ENCODE results near the gene TJP3.

Gene TJP3

DNA sequence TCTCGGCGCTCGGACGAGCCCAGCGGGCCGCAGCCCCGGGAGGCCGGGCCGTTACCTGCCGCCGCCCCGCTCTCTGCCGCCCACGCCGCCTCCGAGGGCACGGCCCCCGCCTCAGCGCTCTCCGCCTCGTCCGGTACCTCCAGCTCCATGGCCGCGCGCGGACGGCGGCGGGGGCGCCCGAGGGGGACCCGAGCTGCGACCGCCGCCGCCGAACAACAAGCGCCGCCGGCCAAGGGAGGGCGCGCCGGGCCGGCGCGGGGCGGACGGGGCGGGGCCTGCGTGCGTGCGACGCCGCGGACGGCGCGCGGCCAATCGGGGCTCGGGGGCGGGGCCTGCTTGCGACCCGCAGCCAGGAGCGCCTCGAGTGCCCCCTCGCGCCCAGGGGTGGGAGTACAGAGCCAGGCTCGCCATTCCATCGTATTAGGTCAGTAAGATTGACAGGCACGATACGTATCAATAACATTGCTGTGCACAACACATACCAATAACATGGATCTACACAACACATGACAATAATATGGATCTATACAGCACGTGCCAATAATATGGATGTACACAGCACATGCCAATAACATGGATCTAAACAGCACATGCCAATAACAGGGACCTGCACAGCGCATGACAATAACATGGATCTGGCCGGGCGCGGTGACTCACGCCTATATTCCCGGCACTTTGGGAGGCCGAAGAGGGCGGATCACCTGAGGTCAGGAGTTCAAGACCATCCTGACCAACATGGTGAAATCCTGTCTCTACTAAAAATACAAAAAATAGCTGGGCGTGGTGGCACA is 7.7 kb upstream of the TJP3 start, which contains the start of gene PIP5K1C:
PIP5K1C (minus strand) TSS at position 227 of the 791 bp plus-strand sequence; CDS start at position 149, 78 bp downstream.
- Mint-ChIP-seq H3K9me3 (no peaks in the 10 kb centered on the region), H3K27me3 (no peaks in the 10 kb centered on the region), H3K4me3 (peak within 1 kb of the TSS; percentile 89), H3K36me3 (peaks cover 1% of the 10 kb centered on the region), H3K4me1 (peaks cover 27% of the 10 kb centered on the region), H3K27ac (peak within 1 kb of the TSS; percentile 38)
- DNase-seq (ENCODE audit: low spot score in 2 of 2) (peak; percentile 94 to 98), ATAC-seq (ENCODE audit: low read depth) (peak; percentile 94)

DNA sequence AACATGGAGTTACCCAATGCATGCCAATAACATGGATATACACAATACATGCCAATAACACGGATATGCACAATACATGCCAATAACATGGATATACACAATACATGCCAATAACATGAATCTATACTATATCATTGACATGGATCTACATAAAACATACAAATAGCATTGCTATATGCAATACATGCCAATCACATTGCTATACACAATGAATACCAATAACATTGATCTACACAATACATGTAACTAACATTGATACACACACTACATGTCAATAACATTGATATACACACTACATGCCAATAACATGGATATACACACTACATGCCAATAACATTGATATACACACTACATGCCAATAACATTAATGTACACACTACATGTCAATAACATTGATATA is 7.0 kb upstream of the TJP3 start:
- no peak overlapping the region for H3K27ac Mint-ChIP-seq
- ATAC-seq (ENCODE audit: low read depth) (no peak), DNase-seq (ENCODE audit: low spot score in 2 of 2) (no peak)
- peaks cover 1% of the 10 kb centered on the region for H3K27me3 Mint-ChIP-seq
- H3K4me3 Mint-ChIP-seq: no peak overlapping the region
- H3K36me3 Mint-ChIP-seq: peaks cover 1% of the 10 kb centered on the region
- H3K9me3 Mint-ChIP-seq: no peaks in the 10 kb centered on the region
- H3K4me1 Mint-ChIP-seq: peaks cover 25% of the 10 kb centered on the region

DNA sequence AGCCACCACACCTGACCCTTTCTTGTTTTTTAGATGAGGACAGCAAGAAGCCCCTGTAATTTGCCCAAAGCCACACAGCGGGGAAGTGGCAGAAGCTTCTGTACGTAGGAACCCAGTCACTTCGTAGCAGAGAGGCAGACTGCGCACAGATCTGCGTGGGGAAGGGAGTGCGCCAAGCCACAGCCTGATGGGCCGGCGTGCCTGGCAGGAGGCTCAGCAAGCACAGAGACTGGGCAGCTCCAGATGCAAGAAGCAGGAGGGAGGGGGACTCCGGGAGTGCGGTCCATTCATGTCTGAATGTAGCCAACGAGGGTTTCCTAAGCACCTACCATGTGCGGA is 347 bp upstream of the TJP3 start:
- no peaks in the 10 kb centered on the region for H3K36me3 Mint-ChIP-seq
- H3K9me3 Mint-ChIP-seq: no peaks in the 10 kb centered on the region
- peaks cover 5% of the 10 kb centered on the region for H3K27me3 Mint-ChIP-seq
- no peaks in the 10 kb centered on the region for H3K4me1 Mint-ChIP-seq
- H3K27ac Mint-ChIP-seq: no peak overlapping the region
- ATAC-seq (ENCODE audit: low read depth) (no peak), DNase-seq (ENCODE audit: low spot score in 2 of 2) (no peak)
- H3K4me3 Mint-ChIP-seq: no peak overlapping the region

DNA sequence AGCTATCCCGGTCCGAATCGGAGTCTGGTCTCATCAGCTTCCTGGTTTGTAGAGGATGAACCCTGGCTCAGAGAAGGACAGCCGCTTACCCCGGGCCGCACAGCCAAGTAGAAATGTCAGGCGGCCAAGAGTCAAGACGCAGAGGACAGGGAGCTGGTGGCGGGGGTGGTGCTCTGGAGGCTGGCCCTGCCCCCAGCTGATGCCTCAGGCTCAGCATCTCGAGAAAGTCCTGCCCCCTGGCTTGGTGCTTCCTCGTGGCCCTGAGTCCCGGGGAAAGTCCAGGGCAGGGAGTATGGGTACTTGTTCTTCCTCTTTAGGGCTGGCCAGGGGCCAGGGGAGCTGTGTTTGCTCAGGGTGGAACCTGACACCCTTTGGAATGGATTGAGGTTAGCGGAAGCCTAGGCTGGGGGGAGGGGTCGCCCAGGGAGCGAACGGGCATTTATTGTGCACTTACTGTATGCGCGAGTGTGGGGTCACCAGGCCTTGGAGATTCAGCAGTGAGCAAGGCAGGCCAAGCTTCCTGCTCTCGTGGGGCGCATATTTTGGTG is 2.2 kb downstream of the TJP3 start:
- no peaks in the 10 kb centered on the region for H3K36me3 Mint-ChIP-seq
- ATAC-seq (ENCODE audit: low read depth) (peak; percentile 31), DNase-seq (ENCODE audit: low spot score in 2 of 2) (no peak)
- H3K27ac Mint-ChIP-seq: no peak overlapping the region
- no peaks in the 10 kb centered on the region for H3K9me3 Mint-ChIP-seq
- no peak overlapping the region for H3K4me3 Mint-ChIP-seq
- peaks cover 5% of the 10 kb centered on the region for H3K27me3 Mint-ChIP-seq
- H3K4me1 Mint-ChIP-seq: no peaks in the 10 kb centered on the region

DNA sequence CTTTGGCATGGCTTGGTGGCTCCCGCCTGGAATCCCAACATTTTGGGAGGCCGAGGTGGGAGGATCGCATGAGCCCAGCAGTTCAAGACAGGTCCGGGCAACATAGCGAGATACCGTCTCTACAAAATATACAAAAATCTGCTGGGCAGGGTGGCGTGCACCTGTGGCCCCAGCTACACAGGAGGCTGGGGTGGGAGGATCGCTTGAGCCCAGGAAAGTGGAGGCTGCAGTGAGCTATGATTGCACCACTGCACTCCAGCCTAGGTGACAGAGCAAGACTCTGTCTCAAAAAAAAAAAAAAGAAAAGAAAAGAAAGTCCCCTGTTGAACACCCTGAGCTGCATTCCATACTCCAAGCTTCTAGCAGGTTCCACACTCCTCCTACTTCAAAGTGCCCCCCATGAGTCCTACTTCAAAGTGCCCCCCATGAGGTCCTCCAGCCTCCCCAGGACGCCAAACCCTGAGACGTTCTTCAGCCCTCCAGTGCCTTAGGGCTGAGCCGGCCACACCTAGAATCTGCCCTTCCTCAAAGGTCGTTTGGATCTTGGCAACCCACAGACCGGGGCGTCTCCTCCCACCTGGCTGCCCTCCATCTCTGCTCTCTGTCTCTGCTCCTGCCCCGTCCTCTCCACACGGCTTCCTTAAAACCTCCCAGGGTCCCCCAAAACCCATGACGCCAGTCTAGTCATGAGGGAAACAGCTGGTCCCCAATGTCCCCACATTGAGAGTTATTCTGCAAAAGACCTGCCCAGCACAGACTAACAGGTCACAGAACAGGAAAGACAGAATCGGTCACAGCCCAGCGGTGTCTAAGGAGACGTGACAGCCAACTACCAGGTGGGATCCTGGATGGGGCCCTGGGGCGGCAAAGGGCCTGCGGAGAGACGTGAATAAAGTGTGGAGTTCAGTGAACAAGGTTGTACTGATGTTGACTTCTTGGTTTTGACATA is 4.8 kb downstream of the TJP3 start:
- peaks cover 2% of the 10 kb centered on the region for H3K27me3 Mint-ChIP-seq
- H3K27ac Mint-ChIP-seq: no peak overlapping the region
- no peaks in the 10 kb centered on the region for H3K4me1 Mint-ChIP-seq
- no peak overlapping the region for H3K4me3 Mint-ChIP-seq
- ATAC-seq (ENCODE audit: low read depth) (peak; percentile 14), DNase-seq (ENCODE audit: low spot score in 2 of 2) (no peak)
- no peaks in the 10 kb centered on the region for H3K9me3 Mint-ChIP-seq
- H3K36me3 Mint-ChIP-seq: no peaks in the 10 kb centered on the region

DNA sequence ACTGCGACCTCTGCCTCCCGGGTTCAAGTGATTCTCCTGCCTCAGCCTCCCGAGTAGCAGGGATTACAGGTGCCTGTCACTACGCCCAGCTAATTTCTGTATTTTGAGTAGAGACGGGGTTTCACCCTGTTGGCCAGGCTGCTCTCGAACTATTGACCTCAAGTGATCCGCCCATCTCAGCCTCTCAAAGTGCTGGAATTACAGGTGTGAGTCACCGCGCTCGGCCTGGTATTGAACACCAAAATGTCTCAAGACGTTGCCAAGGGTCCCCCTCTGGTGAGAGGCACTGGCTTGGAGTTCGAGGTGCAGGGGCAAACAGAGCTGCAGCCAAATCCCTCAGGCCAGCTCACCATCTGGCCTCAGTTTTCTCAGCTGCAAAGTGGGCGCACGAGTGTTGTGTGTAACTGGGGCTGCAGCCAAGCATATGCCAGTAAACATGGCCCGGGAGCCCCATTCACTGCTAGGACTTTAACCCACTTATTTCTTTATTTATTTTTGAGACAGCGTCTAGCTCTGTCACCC is 8.0 kb downstream of the TJP3 start:
- peaks cover 4% of the 10 kb centered on the region for H3K27me3 Mint-ChIP-seq
- no peaks in the 10 kb centered on the region for H3K9me3 Mint-ChIP-seq
- no peak overlapping the region for H3K4me3 Mint-ChIP-seq
- no peaks in the 10 kb centered on the region for H3K36me3 Mint-ChIP-seq
- no peak for ATAC-seq (ENCODE audit: low read depth)
- no peak for DNase-seq (ENCODE audit: low spot score in 2 of 2)
- H3K4me1 Mint-ChIP-seq: no peaks in the 10 kb centered on the region
- no peak overlapping the region for H3K27ac Mint-ChIP-seq

DNA sequence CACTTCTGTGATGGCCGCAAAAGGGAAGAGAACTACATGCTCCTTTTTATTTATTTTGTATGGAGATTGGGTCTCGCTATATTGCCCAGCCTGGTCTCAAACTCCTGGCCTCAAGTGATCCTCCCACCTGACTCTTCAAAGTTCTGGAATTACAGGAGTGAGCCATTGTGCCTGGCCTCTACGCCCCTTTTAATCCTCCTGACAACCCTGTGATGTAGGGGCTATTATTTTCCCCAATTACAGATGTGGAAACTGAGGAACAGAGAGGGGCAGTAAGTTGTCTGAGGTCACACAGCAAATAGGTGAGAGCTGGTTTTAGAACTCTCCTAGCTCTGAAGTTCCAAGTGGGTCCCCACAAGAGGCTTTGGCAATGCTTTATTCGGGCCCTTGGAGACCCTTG is 11.7 kb downstream of the TJP3 start:
- no peak overlapping the region for H3K4me3 Mint-ChIP-seq
- H3K27ac Mint-ChIP-seq: no peak overlapping the region
- peaks cover 8% of the 10 kb centered on the region for H3K27me3 Mint-ChIP-seq
- peaks cover 5% of the 10 kb centered on the region for H3K4me1 Mint-ChIP-seq
- no peaks in the 10 kb centered on the region for H3K9me3 Mint-ChIP-seq
- ATAC-seq (ENCODE audit: low read depth) (no peak), DNase-seq (ENCODE audit: low spot score in 2 of 2) (no peak)
- H3K36me3 Mint-ChIP-seq: no peaks in the 10 kb centered on the region

DNA sequence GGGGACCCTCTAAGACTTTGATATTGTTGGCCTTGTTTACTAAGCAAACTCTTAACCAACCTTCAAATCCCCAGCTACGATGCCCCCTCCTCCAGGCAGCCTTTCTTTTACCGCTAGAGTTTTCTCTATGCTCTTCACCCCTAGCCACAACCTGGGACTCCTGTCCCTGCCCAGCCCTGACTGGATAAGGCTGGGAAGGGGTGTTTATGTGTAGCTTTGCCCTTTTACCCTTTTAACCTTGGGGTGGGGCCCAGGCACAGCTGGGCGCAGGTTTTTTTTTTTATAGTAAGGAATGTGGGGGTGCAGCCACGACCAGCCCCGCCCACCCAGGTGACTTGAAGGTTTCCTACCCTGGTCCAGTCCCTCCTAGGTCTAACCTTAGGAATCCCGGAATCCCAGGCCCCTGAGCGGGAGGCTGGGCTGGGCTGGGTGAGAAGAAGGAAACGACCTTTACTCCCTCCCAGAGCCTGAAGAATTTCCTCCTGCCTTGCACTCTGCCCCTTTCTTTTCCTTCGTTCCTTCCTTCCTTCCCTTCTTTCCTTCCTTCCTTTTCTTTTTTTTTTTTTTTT is 12.2 kb downstream of the TJP3 start:
- DNase-seq (ENCODE audit: low spot score in 2 of 2) (no peak), ATAC-seq (ENCODE audit: low read depth) (no peak)
- Mint-ChIP-seq H3K4me3 (no peak overlapping the region), H3K27ac (no peak overlapping the region), H3K27me3 (peaks cover 8% of the 10 kb centered on the region), H3K9me3 (no peaks in the 10 kb centered on the region), H3K4me1 (peaks cover 5% of the 10 kb centered on the region), H3K36me3 (no peaks in the 10 kb centered on the region)

DNA sequence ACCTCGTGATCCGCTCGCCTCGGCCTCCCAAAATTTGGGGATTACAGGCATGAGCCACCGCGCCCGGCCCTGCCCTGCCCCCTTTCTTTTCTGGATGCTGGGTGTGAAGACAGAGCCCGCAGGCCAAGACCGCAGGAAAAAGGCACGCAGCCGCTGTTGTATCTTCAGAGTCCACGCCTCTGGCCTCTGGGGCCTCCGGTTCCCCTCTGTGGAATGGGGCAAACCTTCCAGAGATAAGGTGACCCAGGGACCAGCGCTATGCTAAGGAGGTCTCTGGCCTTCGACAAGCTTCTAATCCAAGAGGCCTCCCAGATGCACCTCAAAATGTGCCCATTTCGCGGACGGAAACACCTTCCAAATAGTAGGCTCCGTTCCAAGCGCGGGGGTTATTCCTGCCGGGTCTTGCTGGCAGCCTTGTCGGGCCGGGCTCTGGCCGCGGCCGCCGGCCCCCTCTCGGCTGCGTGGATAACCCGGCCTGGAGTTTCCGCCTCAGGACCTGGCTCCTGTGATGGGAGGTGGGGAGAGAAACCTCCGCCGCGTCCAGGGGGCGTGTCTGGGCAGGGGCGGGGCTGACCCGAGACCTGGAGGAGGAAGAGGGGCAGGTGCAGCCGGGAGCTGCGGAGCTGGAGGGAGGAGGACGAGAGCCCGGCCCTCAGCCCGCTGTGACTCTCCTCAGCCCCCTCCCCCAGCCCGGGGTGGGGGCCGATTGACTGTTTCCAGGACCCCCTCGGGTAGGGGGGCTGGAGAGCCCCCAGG is 13.1 kb downstream of the TJP3 start:
- no peaks in the 10 kb centered on the region for H3K9me3 Mint-ChIP-seq
- H3K27ac Mint-ChIP-seq: no peak overlapping the region
- no peaks in the 10 kb centered on the region for H3K36me3 Mint-ChIP-seq
- peaks cover 8% of the 10 kb centered on the region for H3K27me3 Mint-ChIP-seq
- H3K4me1 Mint-ChIP-seq: peaks cover 5% of the 10 kb centered on the region
- ATAC-seq (ENCODE audit: low read depth) (peak; percentile 86), DNase-seq (ENCODE audit: low spot score in 2 of 2) (peak; percentile 77 to 88)
- H3K4me3 Mint-ChIP-seq: peak overlapping the region; percentile 75

DNA sequence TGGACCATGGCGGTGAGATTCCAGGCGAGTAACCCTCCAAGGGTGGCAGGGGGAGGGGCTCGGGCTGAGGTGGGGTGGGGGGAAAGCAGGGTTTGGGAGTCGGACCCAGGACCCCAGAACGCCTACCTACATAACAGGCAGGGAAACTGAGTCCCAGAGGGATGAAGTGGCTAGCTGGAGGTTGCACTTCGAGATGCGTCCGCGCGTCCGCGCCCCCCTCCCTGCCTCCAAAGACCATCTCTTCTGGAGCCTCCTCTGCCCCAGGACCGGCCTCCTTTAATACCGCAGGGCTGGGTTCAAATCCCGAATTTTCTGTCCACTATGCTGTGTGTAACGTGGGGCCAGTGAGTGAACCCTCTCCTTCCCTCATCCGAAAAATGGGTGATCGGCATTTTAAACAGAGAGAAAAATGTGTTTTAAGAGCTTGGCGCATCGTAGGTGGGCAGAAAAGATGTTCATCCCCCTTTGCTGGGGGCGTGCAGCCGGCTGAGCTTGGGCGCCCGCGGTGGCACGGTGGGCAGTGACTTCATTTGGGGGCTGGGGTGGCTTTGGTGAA is 13.8 kb downstream of the TJP3 start:
- no peaks in the 10 kb centered on the region for H3K36me3 Mint-ChIP-seq
- no peaks in the 10 kb centered on the region for H3K9me3 Mint-ChIP-seq
- no peak overlapping the region for H3K27ac Mint-ChIP-seq
- DNase-seq (ENCODE audit: low spot score in 2 of 2) (no peak), ATAC-seq (ENCODE audit: low read depth) (no peak)
- H3K4me1 Mint-ChIP-seq: peaks cover 5% of the 10 kb centered on the region
- H3K27me3 Mint-ChIP-seq: peaks cover 8% of the 10 kb centered on the region
- H3K4me3 Mint-ChIP-seq: peak overlapping the region; percentile 37

DNA sequence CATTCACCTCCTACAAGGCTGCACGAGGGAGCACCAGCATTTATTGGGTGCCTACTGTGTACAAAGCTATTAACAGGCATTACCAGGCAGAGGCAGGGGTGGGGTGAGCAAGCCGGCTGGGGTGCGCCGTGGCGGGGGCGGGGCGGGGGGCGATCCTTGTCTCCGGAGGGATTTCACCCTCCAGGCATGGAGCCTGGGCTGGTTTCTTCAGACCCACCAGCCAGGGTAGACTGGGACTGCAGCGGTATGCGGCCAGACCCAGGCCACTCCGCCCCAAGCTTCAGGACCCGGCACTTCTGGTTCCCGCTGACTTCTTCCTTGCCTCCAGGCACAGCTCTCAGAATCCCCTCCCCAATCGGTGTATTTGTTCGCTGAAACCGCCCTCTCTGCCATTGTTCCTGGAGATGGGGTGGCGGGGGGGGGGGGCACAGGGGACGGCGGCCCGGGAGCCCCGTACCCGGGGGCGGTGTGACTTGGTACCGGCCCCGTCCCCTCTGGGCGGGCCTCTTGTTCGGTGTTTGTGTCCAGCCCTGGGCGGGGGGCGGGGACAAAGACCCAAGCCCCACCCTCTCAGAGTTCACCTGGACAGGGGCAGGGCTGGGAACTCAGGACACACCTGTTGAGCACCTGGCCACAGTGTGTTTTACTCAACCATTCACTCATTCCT is 14.4 kb downstream of the TJP3 start:
- no peak for ATAC-seq (ENCODE audit: low read depth)
- peaks cover 8% of the 10 kb centered on the region for H3K27me3 Mint-ChIP-seq
- H3K4me3 Mint-ChIP-seq: peak overlapping the region; percentile 37
- DNase-seq (ENCODE audit: low spot score in 2 of 2): no peak
- H3K36me3 Mint-ChIP-seq: no peaks in the 10 kb centered on the region
- no peak overlapping the region for H3K27ac Mint-ChIP-seq
- H3K4me1 Mint-ChIP-seq: peaks cover 5% of the 10 kb centered on the region
- H3K9me3 Mint-ChIP-seq: no peaks in the 10 kb centered on the region

DNA sequence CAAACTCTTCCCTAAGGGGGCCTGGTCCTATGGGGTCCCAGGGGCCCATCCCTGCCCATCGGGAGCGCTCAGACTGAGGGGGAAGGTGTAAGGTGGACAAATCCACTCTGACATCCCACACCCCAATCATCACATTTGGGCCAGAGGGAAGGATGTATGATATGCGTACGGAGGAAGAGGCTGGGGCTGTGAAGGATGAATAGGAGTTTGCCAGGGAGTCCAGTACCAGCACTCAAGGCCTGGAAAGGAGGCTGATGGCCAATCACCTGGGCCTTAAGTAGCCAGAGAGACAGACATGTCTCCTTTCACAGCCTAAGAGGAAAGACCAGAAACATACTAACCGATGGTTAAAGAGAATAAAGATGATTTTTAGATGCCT is 14.9 kb downstream of the TJP3 start:
- DNase-seq (ENCODE audit: low spot score in 2 of 2): no peak
- no peak overlapping the region for H3K27ac Mint-ChIP-seq

DNA sequence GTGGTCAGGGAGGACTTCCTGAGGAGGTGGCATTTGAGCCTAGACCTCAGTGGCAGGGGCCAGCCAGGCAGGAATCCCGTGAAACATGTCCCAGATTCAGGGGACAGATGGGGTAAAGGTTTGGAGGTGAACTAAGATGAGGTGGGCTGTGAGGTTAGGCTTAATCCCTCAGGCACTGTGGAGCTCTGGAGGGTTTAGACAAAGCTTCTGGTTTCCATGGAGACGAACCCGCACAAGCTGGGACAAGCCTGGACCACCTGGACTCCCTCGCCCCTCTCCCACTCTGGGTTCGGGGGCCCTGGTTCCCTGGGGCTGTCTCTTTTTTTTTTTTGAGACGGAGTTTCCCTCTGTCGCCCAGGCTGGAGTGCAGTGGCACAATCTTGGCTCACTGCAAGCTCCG is 15.7 kb downstream of the TJP3 start:
- Mint-ChIP-seq H3K9me3 (no peaks in the 10 kb centered on the region), H3K27me3 (peaks cover 8% of the 10 kb centered on the region), H3K27ac (no peak overlapping the region), H3K4me1 (peaks cover 5% of the 10 kb centered on the region), H3K36me3 (no peaks in the 10 kb centered on the region), H3K4me3 (no peak overlapping the region)
- DNase-seq (ENCODE audit: low spot score in 2 of 2) (no peak), ATAC-seq (ENCODE audit: low read depth) (no peak)

More for the DNA sequence above, 14.9 kb downstream of the TJP3 start:
- Mint-ChIP-seq H3K4me3 (no peak overlapping the region), H3K36me3 (no peaks in the 10 kb centered on the region), H3K27me3 (peaks cover 8% of the 10 kb centered on the region), H3K4me1 (peaks cover 5% of the 10 kb centered on the region), H3K9me3 (no peaks in the 10 kb centered on the region)
- ATAC-seq (ENCODE audit: low read depth): no peak
